PC-9 (cell line): ENCODE results near the gene PODXL2.

ENCODE experiments used
- EZH2 ChIP-seq: fragments of 200-600 bp; sonication (generic); IDR thresholded peaks from 2 replicates; pipeline ENCODE4 v1.8.0; 2017; ENCODE audit warnings: antibody characterized with exemption, low read depth
- TF ChIP-seq, protein P1 (sequence below): fragments of 200-600 bp; sonication (generic); conservative IDR thresholded peaks from 2 replicates; pipeline ENCODE4 v1.6.1; 2017; ENCODE audit warnings: mixed run types, antibody characterized with exemption, mild to moderate bottlenecking, moderate library complexity

DNA sequence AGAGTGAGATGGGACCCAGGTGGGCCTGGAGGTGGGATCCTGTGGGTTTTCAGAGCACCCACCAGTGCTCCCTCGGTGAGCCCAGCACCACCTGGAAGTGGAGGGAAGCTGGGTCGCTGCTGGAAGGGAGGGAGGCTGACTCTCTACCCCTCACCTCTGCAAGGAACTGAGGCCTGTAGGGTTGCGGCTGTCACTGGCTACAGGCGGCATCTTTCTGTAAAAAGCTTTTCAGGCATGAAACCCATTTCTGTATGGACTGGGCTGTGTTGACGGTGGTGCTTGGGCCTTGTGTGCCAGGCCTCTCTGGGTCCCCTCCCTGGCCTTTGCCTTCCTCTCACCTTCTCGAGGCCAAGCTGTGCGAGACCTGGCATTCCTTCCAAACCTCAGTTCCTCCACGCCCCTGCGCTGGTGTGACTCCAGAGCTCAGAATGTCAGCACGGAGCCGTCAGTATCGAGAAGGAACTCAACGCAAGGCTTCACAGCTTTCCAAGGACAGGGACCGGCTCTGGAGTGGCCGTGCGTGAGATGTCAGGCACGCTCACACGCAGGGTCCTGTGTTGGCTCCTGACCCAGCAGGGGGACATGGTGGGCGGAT lies 60.4 kb downstream of the PODXL2 start:
- TF ChIP-seq, protein P1, sequence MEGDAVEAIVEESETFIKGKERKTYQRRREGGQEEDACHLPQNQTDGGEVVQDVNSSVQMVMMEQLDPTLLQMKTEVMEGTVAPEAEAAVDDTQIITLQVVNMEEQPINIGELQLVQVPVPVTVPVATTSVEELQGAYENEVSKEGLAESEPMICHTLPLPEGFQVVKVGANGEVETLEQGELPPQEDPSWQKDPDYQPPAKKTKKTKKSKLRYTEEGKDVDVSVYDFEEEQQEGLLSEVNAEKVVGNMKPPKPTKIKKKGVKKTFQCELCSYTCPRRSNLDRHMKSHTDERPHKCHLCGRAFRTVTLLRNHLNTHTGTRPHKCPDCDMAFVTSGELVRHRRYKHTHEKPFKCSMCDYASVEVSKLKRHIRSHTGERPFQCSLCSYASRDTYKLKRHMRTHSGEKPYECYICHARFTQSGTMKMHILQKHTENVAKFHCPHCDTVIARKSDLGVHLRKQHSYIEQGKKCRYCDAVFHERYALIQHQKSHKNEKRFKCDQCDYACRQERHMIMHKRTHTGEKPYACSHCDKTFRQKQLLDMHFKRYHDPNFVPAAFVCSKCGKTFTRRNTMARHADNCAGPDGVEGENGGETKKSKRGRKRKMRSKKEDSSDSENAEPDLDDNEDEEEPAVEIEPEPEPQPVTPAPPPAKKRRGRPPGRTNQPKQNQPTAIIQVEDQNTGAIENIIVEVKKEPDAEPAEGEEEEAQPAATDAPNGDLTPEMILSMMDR, result no peak
- no peak for TF ChIP-seq EZH2
